ENCODE results near the gene IQCN. TPM values are rescaled to one million over a fixed set of nuclear protein-coding genes. Genes with fewer than 3 reads are reported as not detected.

Gene IQCN
- total and polyA plus RNA-seq, 10 of the 15 experiments (the other 5 are each of a cell fraction or from before 2014, with no cell fraction given): 0.01 to 0.54 (median 0.23) TPM; not detected in 3

DNA sequence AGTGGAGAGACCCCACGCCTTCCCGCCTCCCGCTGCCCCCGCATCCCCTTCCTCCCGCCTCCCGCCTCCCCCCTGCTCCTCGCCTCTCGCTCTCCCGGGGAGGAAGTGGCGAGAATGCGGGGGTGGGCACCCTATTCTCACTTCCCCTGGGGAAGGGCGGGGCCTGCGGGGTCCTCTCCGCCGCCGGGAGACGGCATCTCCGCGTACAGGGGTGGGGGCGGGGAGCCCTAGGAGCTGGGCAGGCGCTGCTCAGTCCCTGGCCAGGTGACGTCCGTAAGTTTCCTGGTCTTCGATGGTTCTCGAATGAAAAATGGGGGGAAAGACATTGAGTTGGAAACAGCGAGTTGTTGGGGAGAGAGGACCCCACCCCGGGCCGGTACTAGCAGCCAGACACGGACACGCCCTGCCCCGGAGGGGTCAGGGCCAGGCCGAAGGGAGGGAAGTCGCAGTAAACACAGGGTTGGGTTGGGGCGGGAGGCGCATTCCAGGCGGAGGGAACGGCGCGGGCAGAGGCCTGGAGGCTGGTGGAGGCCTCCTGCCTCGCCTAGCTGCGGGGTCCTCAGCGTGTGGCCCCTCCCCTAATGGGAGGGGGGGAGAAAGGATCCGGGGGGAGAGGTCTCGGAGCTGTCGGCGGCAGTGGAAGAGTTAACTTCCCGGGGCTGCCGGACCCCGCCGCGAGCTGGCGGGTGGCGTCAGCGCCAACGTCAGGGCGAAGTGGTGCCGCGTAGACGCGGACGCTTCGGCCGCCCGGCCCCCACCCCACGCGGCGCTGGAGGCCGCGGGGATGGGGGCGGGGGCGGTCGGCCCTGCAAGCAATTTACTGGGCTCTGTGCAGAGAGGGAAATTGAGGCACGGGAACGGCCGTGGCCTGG is 17.6 kb upstream of the IQCN start (continued):
- peak; percentile 75 to 83; a peak in 3 of 4 replicates for TF ChIP-seq EP300 (IDR thresholded peaks at IDR 0.05; ENCODE audit: borderline replicate concordance in 1 of 2, control insufficient read depth in 1 of 2, low read depth in 2 of 2, low read length in 2 of 2)
- TF ChIP-seq, protein P1, sequence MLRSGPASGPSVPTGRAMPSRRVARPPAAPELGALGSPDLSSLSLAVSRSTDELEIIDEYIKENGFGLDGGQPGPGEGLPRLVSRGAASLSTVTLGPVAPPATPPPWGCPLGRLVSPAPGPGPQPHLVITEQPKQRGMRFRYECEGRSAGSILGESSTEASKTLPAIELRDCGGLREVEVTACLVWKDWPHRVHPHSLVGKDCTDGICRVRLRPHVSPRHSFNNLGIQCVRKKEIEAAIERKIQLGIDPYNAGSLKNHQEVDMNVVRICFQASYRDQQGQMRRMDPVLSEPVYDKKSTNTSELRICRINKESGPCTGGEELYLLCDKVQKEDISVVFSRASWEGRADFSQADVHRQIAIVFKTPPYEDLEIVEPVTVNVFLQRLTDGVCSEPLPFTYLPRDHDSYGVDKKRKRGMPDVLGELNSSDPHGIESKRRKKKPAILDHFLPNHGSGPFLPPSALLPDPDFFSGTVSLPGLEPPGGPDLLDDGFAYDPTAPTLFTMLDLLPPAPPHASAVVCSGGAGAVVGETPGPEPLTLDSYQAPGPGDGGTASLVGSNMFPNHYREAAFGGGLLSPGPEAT (IDR thresholded peaks at IDR 0.05; ENCODE audit: low read depth): peak; percentile 74; the same call in 1 of the 2 replicates
- TF ChIP-seq MEF2B (IDR thresholded peaks at IDR 0.05; ENCODE audit: partially characterized antibody, poor library complexity, severe bottlenecking): peak; percentile 79
- TF ChIP-seq MTA3 (IDR thresholded peaks at IDR 0.05; ENCODE audit: borderline replicate concordance, low read length): peak; percentile 69; the same call in 1 of the 2 replicates
- TF ChIP-seq EZH2 (IDR thresholded peaks at IDR 0.05; ENCODE audit: borderline replicate concordance, control insufficient read depth, low read depth, low read length): no peak
- TF ChIP-seq, protein P2, sequence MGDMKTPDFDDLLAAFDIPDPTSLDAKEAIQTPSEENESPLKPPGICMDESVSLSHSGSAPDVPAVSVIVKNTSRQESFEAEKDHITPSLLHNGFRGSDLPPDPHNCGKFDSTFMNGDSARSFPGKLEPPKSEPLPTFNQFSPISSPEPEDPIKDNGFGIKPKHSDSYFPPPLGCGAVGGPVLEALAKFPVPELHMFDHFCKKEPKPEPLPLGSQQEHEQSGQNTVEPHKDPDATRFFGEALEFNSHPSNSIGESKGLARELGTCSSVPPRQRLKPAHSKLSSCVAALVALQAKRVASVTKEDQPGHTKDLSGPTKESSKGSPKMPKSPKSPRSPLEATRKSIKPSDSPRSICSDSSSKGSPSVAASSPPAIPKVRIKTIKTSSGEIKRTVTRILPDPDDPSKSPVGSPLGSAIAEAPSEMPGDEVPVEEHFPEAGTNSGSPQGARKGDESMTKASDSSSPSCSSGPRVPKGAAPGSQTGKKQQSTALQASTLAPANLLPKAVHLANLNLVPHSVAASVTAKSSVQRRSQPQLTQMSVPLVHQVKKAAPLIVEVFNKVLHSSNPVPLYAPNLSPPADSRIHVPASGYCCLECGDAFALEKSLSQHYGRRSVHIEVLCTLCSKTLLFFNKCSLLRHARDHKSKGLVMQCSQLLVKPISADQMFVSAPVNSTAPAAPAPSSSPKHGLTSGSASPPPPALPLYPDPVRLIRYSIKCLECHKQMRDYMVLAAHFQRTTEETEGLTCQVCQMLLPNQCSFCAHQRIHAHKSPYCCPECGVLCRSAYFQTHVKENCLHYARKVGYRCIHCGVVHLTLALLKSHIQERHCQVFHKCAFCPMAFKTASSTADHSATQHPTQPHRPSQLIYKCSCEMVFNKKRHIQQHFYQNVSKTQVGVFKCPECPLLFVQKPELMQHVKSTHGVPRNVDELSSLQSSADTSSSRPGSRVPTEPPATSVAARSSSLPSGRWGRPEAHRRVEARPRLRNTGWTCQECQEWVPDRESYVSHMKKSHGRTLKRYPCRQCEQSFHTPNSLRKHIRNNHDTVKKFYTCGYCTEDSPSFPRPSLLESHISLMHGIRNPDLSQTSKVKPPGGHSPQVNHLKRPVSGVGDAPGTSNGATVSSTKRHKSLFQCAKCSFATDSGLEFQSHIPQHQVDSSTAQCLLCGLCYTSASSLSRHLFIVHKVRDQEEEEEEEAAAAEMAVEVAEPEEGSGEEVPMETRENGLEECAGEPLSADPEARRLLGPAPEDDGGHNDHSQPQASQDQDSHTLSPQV (IDR thresholded peaks at IDR 0.05): 0 out of 2 replicates have a peak, but pooled peaks have one; percentile 72
- TF ChIP-seq RCOR1 (conservative IDR thresholded peaks at IDR 0.05; ENCODE audit: low read depth, low read length): 0 out of 2 replicates have a peak, but pooled peaks have one; percentile 58
- peak; percentile 96 for TF ChIP-seq SPI1 (IDR thresholded peaks at IDR 0.05; ENCODE audit: borderline replicate concordance, insufficient read depth, low read depth, low read length)
- no peak for TF ChIP-seq NFYB (IDR thresholded peaks at IDR 0.05; ENCODE audit: insufficient read depth, low read depth, low read length)
- TF ChIP-seq CBX5 (IDR thresholded peaks at IDR 0.05; ENCODE audit: low read depth): peak; percentile 38; the same call in 1 of the 2 replicates
- peak; percentile 30 for TF ChIP-seq KLF5 (IDR thresholded peaks at IDR 0.05; ENCODE audit: partially characterized antibody)
- no peak for TF ChIP-seq HDGF (IDR thresholded peaks at IDR 0.05)
- peak; percentile 89; the same call in 1 of the 2 replicates for TF ChIP-seq LARP7 (IDR thresholded peaks at IDR 0.05)
- no peak for TF ChIP-seq ZNF274 (IDR thresholded peaks at IDR 0.05; ENCODE audit: insufficient read depth, insufficient read length)
- peak in 1 of 2 experiments; percentile 100; a peak in 2 of 3 replicates for TF ChIP-seq EGR1 (IDR thresholded peaks at IDR 0.05; ENCODE audit: borderline replicate concordance in 1 of 2, low read depth in 2 of 2, low read length in 2 of 2)
- TF ChIP-seq HDAC2 (IDR thresholded peaks at IDR 0.05): no peak
- TF ChIP-seq TCF12 (IDR thresholded peaks at IDR 0.05; ENCODE audit: low read depth, low read length): peak; percentile 80; the same call in 1 of the 2 replicates
- TF ChIP-seq, protein P3, sequence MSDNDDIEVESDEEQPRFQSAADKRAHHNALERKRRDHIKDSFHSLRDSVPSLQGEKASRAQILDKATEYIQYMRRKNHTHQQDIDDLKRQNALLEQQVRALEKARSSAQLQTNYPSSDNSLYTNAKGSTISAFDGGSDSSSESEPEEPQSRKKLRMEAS (IDR thresholded peaks at IDR 0.05; ENCODE audit: low read depth, low read length): peak; percentile 63
- TF ChIP-seq NRF1 (conservative IDR thresholded peaks at IDR 0.05; ENCODE audit: low read depth, low read length): 0 out of 2 replicates have a peak, but pooled peaks have one; percentile 10
- TF ChIP-seq, protein P4, sequence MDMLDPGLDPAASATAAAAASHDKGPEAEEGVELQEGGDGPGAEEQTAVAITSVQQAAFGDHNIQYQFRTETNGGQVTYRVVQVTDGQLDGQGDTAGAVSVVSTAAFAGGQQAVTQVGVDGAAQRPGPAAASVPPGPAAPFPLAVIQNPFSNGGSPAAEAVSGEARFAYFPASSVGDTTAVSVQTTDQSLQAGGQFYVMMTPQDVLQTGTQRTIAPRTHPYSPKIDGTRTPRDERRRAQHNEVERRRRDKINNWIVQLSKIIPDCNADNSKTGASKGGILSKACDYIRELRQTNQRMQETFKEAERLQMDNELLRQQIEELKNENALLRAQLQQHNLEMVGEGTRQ (IDR thresholded peaks at IDR 0.05; ENCODE audit: borderline replicate concordance, low read depth, low read length): no peak
- TF ChIP-seq BHLHE40 (IDR thresholded peaks at IDR 0.05; ENCODE audit: borderline replicate concordance in 1 of 2, low read depth in 2 of 2, low read length in 1 of 2): peak; percentile 45 to 74; a peak in 3 of 4 replicates
